Astrocyte (in vitro differentiated cells and primary cell): ENCODE results near the gene CDH23. TPM values are rescaled to one million over a fixed set of nuclear protein-coding genes. Genes with fewer than 3 reads are reported as not detected.

Experiments
- DNase-seq: peaks from one replicate; pipeline ENCODE4 v3.0.0-alpha.2; 2010; ENCODE audit warnings: low read depth
- FAIRE-seq: peaks from 2 replicates; lab custom pipeline; 2011; peaks lifted over from hg19 to GRCh38; lab: Jason Lieb, UNC
- H2AFZ ChIP-seq: 2 replicates; pipeline ENCODE4 v1.6.0; 2012; ENCODE audit warnings: low read depth, low read length, inconsistent platforms
- H3K27ac ChIP-seq: 2 replicates; pipeline ENCODE4 v1.5.1; 2011; ENCODE audit warnings: low read depth, low read length, inconsistent platforms
- H3K27me3 ChIP-seq: 2 replicates; pipeline ENCODE4 v1.6.0; 2011; ENCODE audit warnings: low read length, inconsistent platforms; ENCODE audit not compliant: insufficient read depth
- H3K36me3 ChIP-seq: 2 replicates; pipeline ENCODE4 v1.5.1; 2011; ENCODE audit warnings: low read length, inconsistent platforms; ENCODE audit not compliant: insufficient read depth
- H3K4me1 ChIP-seq: 2 replicates; pipeline ENCODE4 v1.5.1; 2011; ENCODE audit warnings: low read length, inconsistent platforms; ENCODE audit not compliant: insufficient read depth
- H3K4me2 ChIP-seq: 2 replicates; pipeline ENCODE4 v1.6.0; 2012; ENCODE audit warnings: low read length, inconsistent platforms
- H3K4me3 ChIP-seq: 2 replicates; pipeline ENCODE4 v1.5.1; 2011; ENCODE audit warnings: low read depth, mild to moderate bottlenecking, low read length, inconsistent platforms; ENCODE audit not compliant: insufficient read depth
- H3K79me2 ChIP-seq: 2 replicates; pipeline ENCODE4 v1.6.0; 2012; ENCODE audit warnings: mild to moderate bottlenecking, low read length, inconsistent platforms; ENCODE audit not compliant: insufficient read depth
- H3K9ac ChIP-seq: 2 replicates; pipeline ENCODE4 v1.6.0; 2012; ENCODE audit warnings: mild to moderate bottlenecking, low read length, inconsistent platforms
- H3K9me3 ChIP-seq: 2 replicates; pipeline ENCODE4 v1.5.1; 2012; ENCODE audit warnings: low read depth, mild to moderate bottlenecking, low read length, inconsistent platforms; ENCODE audit not compliant: insufficient read depth
- H4K20me1 ChIP-seq: 2 replicates; pipeline ENCODE4 v1.6.0; 2012; ENCODE audit warnings: low read length, inconsistent platforms; ENCODE audit not compliant: insufficient read depth
- H3K27ac Mint-ChIP-seq: one replicate; pipeline ENCODE4 v1.8.0; 2021; ENCODE audit warnings: mild to moderate bottlenecking, mixed read lengths; ENCODE audit not compliant: unreplicated experiment
- H3K27me3 Mint-ChIP-seq: one replicate; pipeline ENCODE4 v1.8.0; 2021; ENCODE audit warnings: low read depth, mixed read lengths; ENCODE audit not compliant: unreplicated experiment
- H3K36me3 Mint-ChIP-seq: one replicate; pipeline ENCODE4 v1.8.0; 2021; ENCODE audit warnings: low read depth, mixed read lengths; ENCODE audit not compliant: unreplicated experiment
- H3K4me1 Mint-ChIP-seq: one replicate; pipeline ENCODE4 v1.8.0; 2021; ENCODE audit warnings: low read depth, mixed read lengths; ENCODE audit not compliant: unreplicated experiment
- H3K4me3 Mint-ChIP-seq: one replicate; pipeline ENCODE4 v1.8.0; 2021; ENCODE audit warnings: mild to moderate bottlenecking, moderate library complexity, mixed read lengths; ENCODE audit not compliant: unreplicated experiment
- H3K9me3 Mint-ChIP-seq: one replicate; pipeline ENCODE4 v1.8.0; 2021; ENCODE audit warnings: mild to moderate bottlenecking, mixed read lengths; ENCODE audit not compliant: unreplicated experiment
- CTCF ChIP-seq: IDR thresholded peaks from 2 replicates; pipeline ENCODE4 v1.5.1; 2011; ENCODE audit warnings: low read depth, mild to moderate bottlenecking, inconsistent platforms, low read length, moderate library complexity; ENCODE audit not compliant: insufficient read depth
- EZH2 ChIP-seq: IDR thresholded peaks from 2 replicates; pipeline ENCODE4 v1.6.1; 2012; ENCODE audit warnings: mild to moderate bottlenecking, low read length, inconsistent platforms; ENCODE audit not compliant: insufficient read depth
- total RNA-seq: library from RNA; stranded (reverse); gene quantifications from 2 replicates; pipeline ENCODE4 v1.2.1, GENCODE V29; 2021

CDH23 gene
- total RNA-seq, 1 donor from 2014 or later, result not detected

- peak; percentile 46 for DNase-seq
- H3K27me3 ChIP-seq, result peaks cover 19% of the 10 kb centered on the region
- no peak for FAIRE-seq
- H3K4me1 Mint-ChIP-seq, result no peaks in the 10 kb centered on the region
- no peak overlapping the region for H3K4me3 Mint-ChIP-seq
- no peaks in the 10 kb centered on the region for H3K79me2 ChIP-seq
- H3K9ac ChIP-seq, result peak overlapping the region; percentile 7
- no peak overlapping the region for H3K27ac ChIP-seq
- TF ChIP-seq EZH2 (no peak), CTCF (peak; percentile 62)
- H3K4me1 ChIP-seq, result peaks cover 8% of the 10 kb centered on the region
- H3K36me3 Mint-ChIP-seq, result no peaks in the 10 kb centered on the region
- H3K4me2 ChIP-seq, result peak overlapping the region; percentile 60
- no peaks in the 10 kb centered on the region for H3K9me3 Mint-ChIP-seq
- peak overlapping the region; percentile 54 for H2AFZ ChIP-seq
- no peaks in the 10 kb centered on the region for H3K9me3 ChIP-seq
- no peak overlapping the region for H3K4me3 ChIP-seq
- no peaks in the 10 kb centered on the region for H4K20me1 ChIP-seq
- H3K27ac Mint-ChIP-seq, result no peak overlapping the region
- H3K27me3 Mint-ChIP-seq, result peaks cover 21% of the 10 kb centered on the region
- H3K36me3 ChIP-seq, result no peaks in the 10 kb centered on the region
Observed at GRCh38 chr10:71547876-71548846, 151.4 kb downstream of the CDH23 start.

GRCh38 chr10:71549766-71550533 lies 153.2 kb downstream of the CDH23 start:
- Histone ChIP-seq H3K4me2 (no peak overlapping the region), H3K36me3 (no peaks in the 10 kb centered on the region), H3K9ac (no peak overlapping the region), H4K20me1 (no peaks in the 10 kb centered on the region), H3K4me3 (no peak overlapping the region), H3K9me3 (no peaks in the 10 kb centered on the region), H2AFZ (no peak overlapping the region), H3K4me1 (peaks cover 8% of the 10 kb centered on the region), H3K27me3 (peaks cover 29% of the 10 kb centered on the region), H3K27ac (no peak overlapping the region), H3K79me2 (no peaks in the 10 kb centered on the region)
- FAIRE-seq (no peak), DNase-seq (no peak)
- no peak overlapping the region for H3K4me3 Mint-ChIP-seq
- no peak for TF ChIP-seq CTCF
- no peak for TF ChIP-seq EZH2
- H3K9me3 Mint-ChIP-seq, result no peaks in the 10 kb centered on the region
- no peaks in the 10 kb centered on the region for H3K36me3 Mint-ChIP-seq
- H3K27me3 Mint-ChIP-seq, result peaks cover 38% of the 10 kb centered on the region
- no peaks in the 10 kb centered on the region for H3K4me1 Mint-ChIP-seq
- H3K27ac Mint-ChIP-seq, result no peak overlapping the region
